Activated CD8-positive, alpha-beta T cell treated with anti-CD3 and anti-CD28 coated beads for 36 hours (primary cell): Measurements from ENCODE around the gene ANAPC13. TPM values are rescaled to one million over a fixed set of nuclear protein-coding genes. Genes with fewer than 3 reads are reported as not detected.

ENCODE experiments used
- ATAC-seq: fragments of 200-7000 bp; cut with Tn5 transposase; one replicate; pipeline ENCODE4 v1.10.0; 2021; ENCODE audit warnings: mild to moderate bottlenecking, moderate library complexity
- CTCF ChIA-PET: fragments of 350-600 bp; sonication (Branson Sonifier 250); formaldehyde crosslinking; loops from one replicate; lab custom pipeline; 2021; ENCODE audit warnings: antibody characterized with exemption; lab: Charles Lee
- POLR2A ChIA-PET: fragments of 350-600 bp; sonication (Branson Sonifier 250); formaldehyde crosslinking; loops from one replicate; lab custom pipeline; 2021; ENCODE audit warnings: antibody characterized with exemption; lab: Charles Lee
- DNase-seq: peaks from one replicate; pipeline ENCODE4 v3.0.0-alpha.2; 2020
- H3K27ac Mint-ChIP-seq: one replicate; pipeline ENCODE4 v1.8.0; 2021; ENCODE audit warnings: mild to moderate bottlenecking, mixed read lengths
- H3K27me3 Mint-ChIP-seq: one replicate; pipeline ENCODE4 v1.8.0; 2021; ENCODE audit warnings: mixed read lengths
- H3K36me3 Mint-ChIP-seq: one replicate; pipeline ENCODE4 v1.8.0; 2021; ENCODE audit warnings: low read depth, mixed read lengths
- H3K4me1 Mint-ChIP-seq: one replicate; pipeline ENCODE4 v1.8.0; 2021; ENCODE audit warnings: low read depth, mixed read lengths
- H3K4me3 Mint-ChIP-seq: one replicate; pipeline ENCODE4 v1.8.0; 2021; ENCODE audit warnings: mild to moderate bottlenecking, moderate library complexity, mixed read lengths
- H3K9me3 Mint-ChIP-seq: one replicate; pipeline ENCODE4 v1.8.0; 2021; ENCODE audit warnings: mixed read lengths
- intact Hi-C: fragments of 100-400 bp; cut with micrococcal nuclease; formaldehyde crosslinking; loops from one replicate; pipeline ENCODE4 v1.10.0; 2022
- total RNA-seq, 2 experiments: library from RNA; stranded (reverse); gene quantifications; one replicate each; pipeline ENCODE4 v1.2.3, GENCODE V29; 2021
- TF ChIP-seq, protein P1 (sequence below): fragments of 200-600 bp; IDR thresholded peaks from one replicate; pipeline ENCODE4 v1.8.0; 2022; ENCODE audit warnings: antibody characterized with exemption, mild to moderate bottlenecking

ANAPC13 gene
- total RNA-seq, 2 experiments from 2014 or later, result 27.3 to 28.0 TPM

DNA sequence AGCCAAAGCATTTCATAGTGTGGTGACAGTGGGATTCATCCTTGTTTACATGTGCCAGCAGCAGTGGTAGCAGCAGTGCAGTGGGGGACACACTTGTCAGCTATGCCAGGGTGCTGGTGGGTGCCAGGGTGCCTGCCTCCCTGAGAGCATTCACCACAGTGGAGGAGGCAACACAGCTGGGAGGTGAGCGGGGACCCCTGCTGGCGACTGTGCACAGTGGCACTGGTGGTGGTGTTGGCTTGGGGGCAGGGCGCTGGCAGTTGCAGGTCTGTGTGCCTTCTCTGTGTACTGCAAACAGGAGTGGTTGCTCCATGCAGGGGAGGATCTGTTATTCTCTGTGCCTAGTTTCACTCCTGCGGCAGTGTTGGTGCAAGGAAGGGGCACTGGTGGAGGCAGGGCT, 41.3 kb upstream of the ANAPC13 start:
- TF ChIP-seq, protein P1, sequence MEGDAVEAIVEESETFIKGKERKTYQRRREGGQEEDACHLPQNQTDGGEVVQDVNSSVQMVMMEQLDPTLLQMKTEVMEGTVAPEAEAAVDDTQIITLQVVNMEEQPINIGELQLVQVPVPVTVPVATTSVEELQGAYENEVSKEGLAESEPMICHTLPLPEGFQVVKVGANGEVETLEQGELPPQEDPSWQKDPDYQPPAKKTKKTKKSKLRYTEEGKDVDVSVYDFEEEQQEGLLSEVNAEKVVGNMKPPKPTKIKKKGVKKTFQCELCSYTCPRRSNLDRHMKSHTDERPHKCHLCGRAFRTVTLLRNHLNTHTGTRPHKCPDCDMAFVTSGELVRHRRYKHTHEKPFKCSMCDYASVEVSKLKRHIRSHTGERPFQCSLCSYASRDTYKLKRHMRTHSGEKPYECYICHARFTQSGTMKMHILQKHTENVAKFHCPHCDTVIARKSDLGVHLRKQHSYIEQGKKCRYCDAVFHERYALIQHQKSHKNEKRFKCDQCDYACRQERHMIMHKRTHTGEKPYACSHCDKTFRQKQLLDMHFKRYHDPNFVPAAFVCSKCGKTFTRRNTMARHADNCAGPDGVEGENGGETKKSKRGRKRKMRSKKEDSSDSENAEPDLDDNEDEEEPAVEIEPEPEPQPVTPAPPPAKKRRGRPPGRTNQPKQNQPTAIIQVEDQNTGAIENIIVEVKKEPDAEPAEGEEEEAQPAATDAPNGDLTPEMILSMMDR, result no peak
- CTCF ChIA-PET, result no interaction called here

DNA sequence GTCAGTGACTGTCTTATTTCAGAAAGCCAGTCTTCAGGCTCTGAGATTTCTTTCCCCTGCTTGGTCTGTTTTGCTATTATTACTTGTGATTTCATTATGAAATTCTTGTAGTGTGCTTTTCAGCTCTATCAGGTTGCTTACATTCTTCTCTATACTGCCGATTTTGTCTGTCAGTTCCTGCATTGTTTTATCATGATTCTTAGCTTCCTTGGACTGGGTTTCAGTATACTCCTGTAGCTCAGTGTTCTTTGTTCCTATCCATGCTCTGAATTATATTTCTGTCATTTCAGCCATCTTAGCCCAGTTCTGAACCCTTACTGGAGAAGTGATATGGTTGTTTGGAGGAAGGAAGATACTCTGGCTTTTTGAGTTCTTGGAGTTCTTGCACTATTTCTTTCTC, 40.5 kb upstream of the ANAPC13 start:
- Mint-ChIP-seq H3K36me3 (peaks cover 51% of the 10 kb centered on the region), H3K9me3 (peaks cover 46% of the 10 kb centered on the region), H3K27me3 (no peaks in the 10 kb centered on the region), H3K4me1 (peaks cover 2% of the 10 kb centered on the region), H3K4me3 (no peak overlapping the region), H3K27ac (no peak overlapping the region)
- no peak for ATAC-seq
- CTCF ChIA-PET, result no interaction called here
- intact Hi-C loops, result no loop called here
- TF ChIP-seq, protein P1, result no peak
- POLR2A ChIA-PET, result no interaction called here
- DNase-seq, result no peak

More for the DNA sequence above, 41.3 kb upstream of the ANAPC13 start:
- Mint-ChIP-seq H3K36me3 (peaks cover 47% of the 10 kb centered on the region), H3K27ac (no peak overlapping the region), H3K27me3 (no peaks in the 10 kb centered on the region), H3K4me1 (peaks cover 2% of the 10 kb centered on the region), H3K4me3 (no peak overlapping the region), H3K9me3 (peaks cover 43% of the 10 kb centered on the region)
- DNase-seq (peak; percentile 32), ATAC-seq (peak; percentile 66)
- POLR2A ChIA-PET, result no interaction called here
- intact Hi-C loops, result no loop called here

DNA sequence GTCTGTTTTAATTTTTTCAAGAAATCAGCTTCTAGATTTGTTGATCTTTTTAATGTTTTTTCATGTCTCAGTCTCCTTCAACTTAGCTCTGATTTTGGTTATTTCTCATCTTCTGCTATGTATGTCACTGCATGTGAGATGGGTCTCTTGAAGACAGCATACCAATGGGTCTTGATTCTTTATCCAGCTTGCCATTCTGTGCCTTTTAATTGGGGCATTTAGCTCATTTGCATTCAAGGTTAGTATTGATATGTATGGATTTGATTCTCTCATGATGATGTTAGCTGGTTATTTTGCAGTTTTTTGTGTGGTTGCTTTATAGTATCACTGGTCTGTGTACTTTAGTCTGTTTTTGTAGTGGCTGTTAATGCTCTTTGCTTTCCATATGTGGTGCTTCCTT, 39.5 kb upstream of the ANAPC13 start:
- no peak for ATAC-seq
- Mint-ChIP-seq H3K27me3 (no peaks in the 10 kb centered on the region), H3K4me3 (no peak overlapping the region), H3K27ac (no peak overlapping the region), H3K36me3 (peaks cover 53% of the 10 kb centered on the region), H3K9me3 (peaks cover 46% of the 10 kb centered on the region), H3K4me1 (peaks cover 2% of the 10 kb centered on the region)
- ChIA-PET POLR2A (no interaction called here), CTCF (interaction anchor here (0.8 to 1.8 kb wide), 3 partner anchors 9 to 52 kb away, joined by 3 to 5 read pairs (median 3); no protein-coding TSS in a partner anchor)
- intact Hi-C loops, result no loop called here
- TF ChIP-seq, protein P1, result no peak
- no peak for DNase-seq

DNA sequence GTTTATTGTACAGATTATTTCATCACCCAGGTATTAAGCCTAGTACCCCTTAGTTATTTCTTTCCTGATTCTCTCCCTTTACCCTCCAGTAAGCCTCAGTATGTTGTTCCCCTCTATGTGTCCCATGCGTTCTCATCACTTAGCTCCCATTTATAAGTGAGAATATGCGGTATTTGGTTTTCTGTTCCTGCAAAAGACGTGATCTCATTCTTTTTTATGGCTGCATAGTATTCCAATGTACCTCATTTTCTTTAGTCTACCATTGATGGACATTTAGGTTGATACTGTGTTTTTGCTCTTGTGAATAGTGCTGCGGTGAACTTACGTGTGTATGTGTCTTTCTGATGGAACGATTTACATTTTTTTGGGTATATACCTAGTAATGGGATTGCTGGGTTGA, 36.8 kb upstream of the ANAPC13 start:
- H3K27me3 Mint-ChIP-seq, result no peaks in the 10 kb centered on the region
- DNase-seq (no peak), ATAC-seq (no peak)
- H3K36me3 Mint-ChIP-seq, result peaks cover 58% of the 10 kb centered on the region
- ChIA-PET CTCF (no interaction called here), POLR2A (no interaction called here)
- H3K27ac Mint-ChIP-seq, result no peak overlapping the region
- peaks cover 50% of the 10 kb centered on the region for H3K9me3 Mint-ChIP-seq
- intact Hi-C loops, result no loop called here
- peaks cover 4% of the 10 kb centered on the region for H3K4me1 Mint-ChIP-seq
- H3K4me3 Mint-ChIP-seq, result no peak overlapping the region
- TF ChIP-seq, protein P1, result no peak

DNA sequence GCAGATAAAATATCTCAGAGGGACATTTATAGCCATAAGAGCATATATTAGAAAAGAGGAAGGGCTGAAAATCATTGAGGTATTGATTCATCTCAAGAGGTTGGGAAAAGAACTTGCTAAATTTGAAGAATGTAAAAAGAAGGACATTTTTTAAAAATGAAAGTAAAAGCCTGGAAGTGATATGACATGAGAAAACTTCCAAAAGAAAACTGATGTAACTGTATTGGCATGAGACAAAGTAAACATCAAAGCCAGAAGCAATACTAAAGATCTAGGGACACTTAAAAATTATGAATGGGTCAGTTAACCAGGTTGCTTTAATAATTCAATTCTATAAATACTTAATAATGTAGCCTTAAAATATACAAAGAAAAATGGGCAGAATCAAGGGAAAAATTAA, 32.0 kb upstream of the ANAPC13 start:
- Mint-ChIP-seq H3K27me3 (no peaks in the 10 kb centered on the region), H3K27ac (no peak overlapping the region), H3K9me3 (peaks cover 12% of the 10 kb centered on the region), H3K4me1 (peaks cover 3% of the 10 kb centered on the region), H3K4me3 (no peak overlapping the region), H3K36me3 (peaks cover 51% of the 10 kb centered on the region)
- ChIA-PET POLR2A (no interaction called here), CTCF (no interaction called here)
- intact Hi-C loops, result no loop called here
- DNase-seq, result no peak
- TF ChIP-seq, protein P1, result no peak
- ATAC-seq, result no peak
